PC-3 (cell line): ENCODE data around the gene SNX20. TPM values are rescaled to one million over a fixed set of nuclear protein-coding genes. Genes with fewer than 3 reads are reported as not detected.

Source experiments
- ATAC-seq: fragments of 200-7000 bp; cut with Tn5 transposase; 2 replicates; pipeline ENCODE4 v1.9.1; 2020; ENCODE audit warnings: mild to moderate bottlenecking, moderate library complexity
- BruUV-seq: library from RNA; stranded (reverse); fragments of 400-500 nt; replicated peaks from 2 replicates; lab custom pipeline; 2021; lab: Mats Ljungman, UMichigan
- CTCF ChIA-PET: fragments of 300-600 bp; sonication (Branson Sonifier 250); formaldehyde crosslinking; loops from one replicate; lab custom pipeline; 2022; ENCODE audit warnings: antibody characterized with exemption; lab: Charles Lee
- POLR2A ChIA-PET: fragments of 300-600 bp; sonication (Branson Sonifier 250); formaldehyde crosslinking; loops from one replicate; lab custom pipeline; 2022; ENCODE audit warnings: antibody characterized with exemption; ENCODE audit not compliant: unreplicated experiment; lab: Charles Lee
- DNase-seq: peaks from one replicate; pipeline ENCODE4 v3.0.0-alpha.2; 2015
- H2AFZ ChIP-seq: fragments of 300-600 bp; sonication (generic); 2 replicates; pipeline ENCODE4 v1.6.0; 2016; ENCODE audit warnings: antibody characterized with exemption, low read length
- H3F3A ChIP-seq: fragments of 300-600 bp; sonication (generic); one replicate; pipeline ENCODE4 v1.6.0; 2017; ENCODE audit warnings: antibody characterized with exemption, low read length, control low read depth, mild to moderate bottlenecking; ENCODE audit not compliant: unreplicated experiment
- H3K27ac ChIP-seq: fragments of 300-600 bp; sonication (generic); 2 replicates; pipeline ENCODE4 v1.5.1; 2016; ENCODE audit warnings: mild to moderate bottlenecking, low read length
- H3K27me3 ChIP-seq: fragments of 300-600 bp; sonication (generic); 2 replicates; pipeline ENCODE4 v1.6.1; 2016; ENCODE audit warnings: low read length, mixed read lengths
- H3K36me3 ChIP-seq: fragments of 300-600 bp; sonication (generic); 2 replicates; pipeline ENCODE4 v1.6.1; 2016; ENCODE audit warnings: low read depth, mixed run types, low read length, mixed read lengths
- H3K4me1 ChIP-seq: fragments of 300-600 bp; sonication (generic); 2 replicates; pipeline ENCODE4 v1.5.1; 2016; ENCODE audit warnings: low read length; ENCODE audit not compliant: insufficient read depth
- H3K4me2 ChIP-seq: fragments of 300-600 bp; sonication (generic); 2 replicates; pipeline ENCODE4 v1.6.0; 2016; ENCODE audit warnings: low read length
- H3K4me3 ChIP-seq: fragments of 300-600 bp; sonication (generic); 2 replicates; pipeline ENCODE4 v1.5.1; 2016; ENCODE audit warnings: mild to moderate bottlenecking, low read length, mixed read lengths
- H3K79me2 ChIP-seq: fragments of 300-600 bp; sonication (generic); 2 replicates; pipeline ENCODE4 v1.6.1; 2017; ENCODE audit warnings: low read length, mixed read lengths
- H3K9ac ChIP-seq: fragments of 300-600 bp; sonication (generic); 2 replicates; pipeline ENCODE4 v1.6.0; 2016; ENCODE audit warnings: mild to moderate bottlenecking, low read length
- H3K9me2 ChIP-seq: fragments of 300-600 bp; sonication (generic); replicated peaks from 2 replicates; pipeline ENCODE4 v1.6.1; 2016; ENCODE audit warnings: mixed run types, low read length, mixed read lengths
- H3K9me3 ChIP-seq: fragments of 300-600 bp; sonication (generic); 2 replicates; pipeline ENCODE4 v1.6.1; 2016; ENCODE audit warnings: low read length, mixed read lengths
- H4K20me1 ChIP-seq: fragments of 300-600 bp; sonication (generic); 2 replicates; pipeline ENCODE4 v1.6.1; 2016; ENCODE audit warnings: low read length, mixed read lengths
- CTCF ChIP-seq: fragments of 300-600 bp; sonication (generic); conservative IDR thresholded peaks from 2 replicates; pipeline ENCODE4 v1.5.1; 2017; ENCODE audit warnings: antibody characterized with exemption, low read depth, mild to moderate bottlenecking, low read length
- EZH2 ChIP-seq: fragments of 300-600 bp; sonication (generic); IDR thresholded peaks from one replicate; pipeline ENCODE4 v1.6.1; 2017; ENCODE audit warnings: antibody characterized with exemption, mild to moderate bottlenecking, low read length; ENCODE audit not compliant: unreplicated experiment
- EZH2phosphoT487 ChIP-seq: fragments of 300-600 bp; sonication (generic); IDR thresholded peaks from 2 replicates; pipeline ENCODE4 v1.6.1; 2018; ENCODE audit warnings: mild to moderate bottlenecking, antibody characterized with exemption, low read length, borderline replicate concordance
- intact Hi-C: fragments of 100-400 bp; cut with micrococcal nuclease; formaldehyde crosslinking; loops from 2 replicates; pipeline ENCODE4 v1.9.0; 2023
- total RNA-seq: library from RNA; depleted of rRNA; stranded (reverse); fragments of >200 nt; gene quantifications from 2 replicates; pipeline ENCODE4 v1.2.3, GENCODE V29; 2014

SNX20 gene
- total RNA-seq, 1 experiment from 2014 or later = not detected

- BruUV-seq = no TSS peak
Observed at GRCh38 chr16:50708373-50709060, 27.4 kb upstream of the SNX20 start.

GRCh38 chr16:50706250-50706649, 25.1 kb upstream of the SNX20 start:
- no TSS peak for BruUV-seq
- H3K36me3 ChIP-seq = no peaks in the 10 kb centered on the region
- H3F3A ChIP-seq = no peaks in the 10 kb centered on the region
- no peak overlapping the region for H3K27ac ChIP-seq
- H3K79me2 ChIP-seq = no peaks in the 10 kb centered on the region
- H3K4me1 ChIP-seq = no peaks in the 10 kb centered on the region
- ATAC-seq = no peak
- POLR2A ChIA-PET = no interaction called here
- H3K4me2 ChIP-seq = no peak overlapping the region
- CTCF ChIA-PET = no interaction called here
- H2AFZ ChIP-seq = no peak overlapping the region
- peak; percentile 9 for DNase-seq
- intact Hi-C loops = no loop called here
- H3K9me2 ChIP-seq = no peaks in the 10 kb centered on the region
- no peaks in the 10 kb centered on the region for H4K20me1 ChIP-seq
- 0 out of 2 replicates have a peak, but pooled peaks cover 3% of the 10 kb centered on the region for H3K9me3 ChIP-seq
- no peaks in the 10 kb centered on the region for H3K27me3 ChIP-seq
- no peak overlapping the region for H3K9ac ChIP-seq
- TF ChIP-seq EZH2phosphoT487 (no peak), CTCF (no peak), EZH2 (no peak)
- H3K4me3 ChIP-seq = no peak overlapping the region

More at GRCh38 chr16:50708373-50709060, 27.4 kb upstream of the SNX20 start:
- no peak for ATAC-seq
- Histone ChIP-seq H3K4me2 (no peak overlapping the region), H3K4me3 (no peak overlapping the region), H2AFZ (no peak overlapping the region), H3F3A (no peaks in the 10 kb centered on the region), H3K4me1 (no peaks in the 10 kb centered on the region), H3K9me2 (no peaks in the 10 kb centered on the region), H4K20me1 (no peaks in the 10 kb centered on the region), H3K27ac (no peak overlapping the region), H3K27me3 (no peaks in the 10 kb centered on the region), H3K9ac (no peak overlapping the region), H3K79me2 (no peaks in the 10 kb centered on the region), H3K9me3 (0 out of 2 replicates have a peak, but pooled peaks cover 3% of the 10 kb centered on the region), H3K36me3 (no peaks in the 10 kb centered on the region)
- ChIA-PET POLR2A (no interaction called here), CTCF (no interaction called here)
- DNase-seq = no peak
- TF ChIP-seq EZH2phosphoT487 (no peak), EZH2 (no peak), CTCF (no peak)
- intact Hi-C loops = no loop called here

GRCh38 chr16:50705436-50706110, 24.5 kb upstream of the SNX20 start:
- ChIA-PET CTCF (no interaction called here), POLR2A (no interaction called here)
- H3K4me2 ChIP-seq = no peak overlapping the region
- H3K4me1 ChIP-seq = no peaks in the 10 kb centered on the region
- TF ChIP-seq CTCF = no peak
- TF ChIP-seq EZH2phosphoT487 = no peak
- TF ChIP-seq EZH2 = no peak
- no peaks in the 10 kb centered on the region for H3F3A ChIP-seq
- H3K9me3 ChIP-seq = 0 out of 2 replicates have a peak, but pooled peaks cover 3% of the 10 kb centered on the region
- no peaks in the 10 kb centered on the region for H3K9me2 ChIP-seq
- DNase-seq = peak; percentile 5
- H3K9ac ChIP-seq = no peak overlapping the region
- H3K36me3 ChIP-seq = no peaks in the 10 kb centered on the region
- H3K27me3 ChIP-seq = no peaks in the 10 kb centered on the region
- intact Hi-C loops = no loop called here
- H3K79me2 ChIP-seq = no peaks in the 10 kb centered on the region
- ATAC-seq = no peak
- H3K4me3 ChIP-seq = no peak overlapping the region; the same call in 1 of the 2 replicates
- H2AFZ ChIP-seq = no peak overlapping the region
- BruUV-seq = no TSS peak
- H4K20me1 ChIP-seq = no peaks in the 10 kb centered on the region
- no peak overlapping the region for H3K27ac ChIP-seq
